CD4-positive, alpha-beta memory T cell (primary cell): ENCODE data around the gene KHDC4. TPM values are rescaled to one million over a fixed set of nuclear protein-coding genes. Genes with fewer than 3 reads are reported as not detected.

Experiments used
- microRNA-seq: library from miRNA; unstranded; fragments of <30 nt; microRNA quantifications from one replicate; pipeline ENCODE4 v1.2.0, GENCODE V29; 2021; ENCODE audit warnings: borderline replicate concordance, borderline number of aligned reads, borderline microRNAs expressed, mixed read lengths
- polyA plus RNA-seq, 2 donors: library from polyadenylated mRNA; unstranded; fragments of 300-500 nt; fragmentation: Illumina TruSeq; gene quantifications; one replicate each; pipeline ENCODE4 v1.2.3, GENCODE V29; 2021
- total RNA-seq, 2 experiments: library from RNA; stranded (reverse); gene quantifications; one replicate each; pipeline ENCODE4 v1.2.3, GENCODE V29; 2021

The KHDC4 gene
- total and polyA plus RNA-seq, 4 experiments from 2014 or later = 5.5 to 134 (median 68.2) TPM

Small RNA genes within 50 kb of the gene (microRNA-seq; reads per million reads assigned to microRNA genes)
- gene MIR6738 = not detected

Other genes with a start within 250 kb of the KHDC4 start
- gene YY1AP1, start 245.6 kb downstream of the KHDC4 start, total RNA-seq = 100 to 1,000 TPM in 1 of 2 experiments, 10 to 100 TPM in 1; 97.0 to 102 TPM
- gene YY1AP1, start 245.6 kb downstream of the KHDC4 start, polyA plus RNA-seq = 10 to 100 TPM; 20.6 to 51.7 TPM
- gene DAP3, start 245.3 kb downstream of the KHDC4 start, total RNA-seq = 100 to 1,000 TPM; 126 to 136 TPM
- 100 to 1,000 TPM; 102 to 177 TPM for gene DAP3, start 245.3 kb downstream of the KHDC4 start, polyA plus RNA-seq
- 100 to 1,000 TPM; 118 to 134 TPM for gene GON4L, start 77.2 kb downstream of the KHDC4 start, total RNA-seq
- gene GON4L, start 77.2 kb downstream of the KHDC4 start, polyA plus RNA-seq = 10 to 100 TPM in 1 of 2 donors, 1 to 10 TPM in 1; 9.3 to 51.0 TPM
- 10 to 100 TPM; 17.7 to 18.2 TPM for gene SYT11, start 74.8 kb downstream of the KHDC4 start, total RNA-seq
- gene SYT11, start 74.8 kb downstream of the KHDC4 start, polyA plus RNA-seq = 10 to 100 TPM; 10.7 to 15.8 TPM
- gene RIT1, start 23.1 kb downstream of the KHDC4 start, total RNA-seq = 10 to 100 TPM; 45.0 to 48.0 TPM
- 10 to 100 TPM; 14.1 to 20.4 TPM for gene RIT1, start 23.1 kb downstream of the KHDC4 start, polyA plus RNA-seq
- not detected for gene RXFP4, start 7.2 kb upstream of the KHDC4 start, total RNA-seq
- gene RXFP4, start 7.2 kb upstream of the KHDC4 start, polyA plus RNA-seq = under 1 TPM in 1 of 2 donors, not detected in 1; 0.91 TPM
- gene ARHGEF2, start 44.1 kb upstream of the KHDC4 start, total RNA-seq = 100 to 1,000 TPM; 190 to 198 TPM
- 10 to 100 TPM in 1 of 2 donors, 1 to 10 TPM in 1; 6.7 to 30.4 TPM for gene ARHGEF2, start 44.1 kb upstream of the KHDC4 start, polyA plus RNA-seq
- 100 to 1,000 TPM; 252 to 276 TPM for gene SSR2, start 86.5 kb upstream of the KHDC4 start, total RNA-seq
- 100 to 1,000 TPM; 349 to 442 TPM for gene SSR2, start 86.5 kb upstream of the KHDC4 start, polyA plus RNA-seq
- gene UBQLN4, start 119.4 kb upstream of the KHDC4 start, total RNA-seq = 10 to 100 TPM; 38.0 to 39.5 TPM
- 10 to 100 TPM in 1 of 2 donors, 1 to 10 TPM in 1; 8.9 to 12.7 TPM for gene UBQLN4, start 119.4 kb upstream of the KHDC4 start, polyA plus RNA-seq
- gene LAMTOR2, start 120.4 kb upstream of the KHDC4 start, total RNA-seq = 10 to 100 TPM; 33.0 to 35.5 TPM
- 100 to 1,000 TPM; 136 to 151 TPM for gene LAMTOR2, start 120.4 kb upstream of the KHDC4 start, polyA plus RNA-seq
- gene RAB25, start 126.7 kb upstream of the KHDC4 start, total RNA-seq = 1 to 10 TPM in 1 of 2 experiments, under 1 TPM in 1; 0.53 to 1.5 TPM
- gene RAB25, start 126.7 kb upstream of the KHDC4 start, polyA plus RNA-seq = 1 to 10 TPM; 5.9 to 6.6 TPM
- gene MEX3A, start 148.1 kb upstream of the KHDC4 start, total RNA-seq = not detected
- gene MEX3A, start 148.1 kb upstream of the KHDC4 start, polyA plus RNA-seq = not detected
- 10 to 100 TPM; 29.7 to 33.8 TPM for gene LMNA, start 180.3 kb upstream of the KHDC4 start, total RNA-seq
- gene LMNA, start 180.3 kb upstream of the KHDC4 start, polyA plus RNA-seq = 10 to 100 TPM; 19.1 to 47.1 TPM
- 1 to 10 TPM; 1.2 TPM for gene SEMA4A, start 219.2 kb upstream of the KHDC4 start, total RNA-seq
- gene SEMA4A, start 219.2 kb upstream of the KHDC4 start, polyA plus RNA-seq = 1 to 10 TPM in 1 of 2 donors, under 1 TPM in 1; 0.88 to 1.3 TPM